HCT116 (cell line): ENCODE data around the gene SLIT1. TPM values are rescaled to one million over a fixed set of nuclear protein-coding genes. Genes with fewer than 3 reads are reported as not detected.

ENCODE experiments used
- ATAC-seq: fragments of 200-7000 bp; cut with Tn5 transposase; 2 replicates; pipeline ENCODE4 v1.9.1; 2020; ENCODE audit warnings: mild to moderate bottlenecking, moderate library complexity
- BruUV-seq: library from RNA; stranded (reverse); fragments of 400-500 nt; replicated peaks from 2 replicates; lab custom pipeline; 2021; lab: Mats Ljungman, UMichigan
- CTCF ChIA-PET: fragments of 300-600 bp; sonication (Branson Sonifier 250); formaldehyde crosslinking; loops from one replicate; lab custom pipeline; 2021; ENCODE audit warnings: antibody characterized with exemption; lab: Charles Lee
- POLR2A ChIA-PET: fragments of 300-600, 350-600 bp; sonication (Branson Sonifier 250); formaldehyde crosslinking; loops from one replicate; lab custom pipeline; 2021; ENCODE audit warnings: antibody characterized with exemption; lab: Charles Lee
- RAD21 ChIA-PET, 2 experiments: fragments of 300-600 bp; sonication (Branson Sonifier 250); formaldehyde crosslinking; loops; one replicate each; lab custom pipeline; 2023; ENCODE audit warnings: low total read pairs in 2 of 2; ENCODE audit not compliant: uncharacterized antibody in 2 of 2, unreplicated experiment in 2 of 2, low non-redundant PET in 1 of 2; lab: Charles Lee
- DNase-seq: peaks from one replicate; pipeline ENCODE4 v3.0.0-alpha.2; 2010; ENCODE audit warnings: low read depth, low spot score
- H2AFZ ChIP-seq: fragments of 200-600 bp; shearing (Covaris generic), sonication (generic); 2 replicates; pipeline ENCODE4 v1.6.1; 2017; ENCODE audit warnings: low read depth, mixed run types, mixed read lengths, antibody characterized with exemption, low read length; ENCODE audit not compliant: poor library complexity, severe bottlenecking
- H3K27ac ChIP-seq: 2 replicates; pipeline ENCODE4 v1.5.1; 2012; ENCODE audit warnings: low read depth, low read length
- H3K27me3 ChIP-seq: fragments of 200-600 bp; sonication (generic); 2 replicates; pipeline ENCODE4 v1.6.1; 2016; ENCODE audit warnings: mixed run types, low read length, mixed read lengths; ENCODE audit not compliant: insufficient read depth
- H3K36me3 ChIP-seq, 2 experiments: fragments of 200-500 bp in 1 of 2; fragments of 200-600 bp in 1 of 2; sonication (Bioruptor generic) in 1 of 2; sonication (generic) in 1 of 2; 2 replicates each; pipeline versions ENCODE4 v1.5.1 to v1.6.1; 2014 to 2016; ENCODE audit warnings: low read length in 2 of 2, inconsistent platforms in 1 of 2, mixed read lengths in 1 of 2, mixed run types in 1 of 2; ENCODE audit not compliant: insufficient read depth in 2 of 2, control insufficient read depth in 1 of 2
- H3K4me1 ChIP-seq, 2 experiments: fragments of 200-600 bp in 1 of 2; sonication (generic) in 1 of 2; 2 replicates each; pipeline versions ENCODE4 v1.5.1 to v1.6.1; 2012 to 2017; ENCODE audit warnings: low read length in 2 of 2, inconsistent platforms in 1 of 2, mild to moderate bottlenecking in 1 of 2, mixed read lengths in 1 of 2, mixed run types in 1 of 2, moderate library complexity in 1 of 2; ENCODE audit not compliant: insufficient read depth in 2 of 2, control insufficient read depth in 1 of 2
- H3K4me2 ChIP-seq: fragments of 200-600 bp; sonication (generic); 2 replicates; pipeline ENCODE4 v1.6.1; 2017; ENCODE audit warnings: mixed run types, low read length, mixed read lengths
- H3K4me3 ChIP-seq, 2 experiments: fragments of 200-600 bp in 1 of 2; sonication (generic) in 1 of 2; replicated peaks in 1 of 2; 2 replicates each; pipeline ENCODE4 v1.5.1; 2011 to 2016; ENCODE audit warnings: low read length in 2 of 2, control low read depth in 1 of 2, low read depth in 1 of 2, mild to moderate bottlenecking in 1 of 2, mixed read lengths in 1 of 2, mixed run types in 1 of 2
- H3K79me2 ChIP-seq: fragments of 200-600 bp; sonication (generic); 2 replicates; pipeline ENCODE4 v1.6.1; 2017; ENCODE audit warnings: mild to moderate bottlenecking, mixed run types, low read length, moderate library complexity, mixed read lengths; ENCODE audit not compliant: insufficient read depth
- H3K9ac ChIP-seq: fragments of 200-600 bp; sonication (generic); 2 replicates; pipeline ENCODE4 v1.6.1; 2016; ENCODE audit warnings: low read length, mixed read lengths
- H3K9me2 ChIP-seq: fragments of 200-600 bp; sonication (generic), shearing (Covaris generic); 2 replicates; pipeline ENCODE4 v1.6.1; 2017; ENCODE audit warnings: mixed run types, mild to moderate bottlenecking, moderate library complexity; ENCODE audit not compliant: insufficient read depth
- H3K9me3 ChIP-seq, 2 experiments: fragments of 200-500 bp in 1 of 2; fragments of 200-600 bp in 1 of 2; sonication (Bioruptor generic) in 1 of 2; sonication (generic) in 1 of 2; 2 replicates each; pipeline ENCODE4 v1.6.1; 2014 to 2017; ENCODE audit warnings: low read length in 2 of 2, mixed read lengths in 2 of 2, inconsistent platforms in 1 of 2, low read depth in 1 of 2, mild to moderate bottlenecking in 1 of 2, mixed run types in 1 of 2, moderate library complexity in 1 of 2; ENCODE audit not compliant: control insufficient read depth in 1 of 2, insufficient read depth in 1 of 2
- H4K20me1 ChIP-seq: fragments of 200-600 bp; sonication (generic), shearing (Covaris generic); 2 replicates; pipeline ENCODE4 v1.6.1; 2017; ENCODE audit warnings: mixed run types, mild to moderate bottlenecking, moderate library complexity; ENCODE audit not compliant: insufficient read depth
- CBX3 ChIP-seq: IDR thresholded peaks from 2 replicates; pipeline ENCODE4 v1.6.1; 2012; ENCODE audit warnings: low read depth
- EGR1 ChIP-seq: IDR thresholded peaks from 2 replicates; pipeline ENCODE4 v1.6.1; 2012; ENCODE audit warnings: low read depth
- ELF1 ChIP-seq: IDR thresholded peaks from 2 replicates; pipeline ENCODE4 v1.6.1; 2012; ENCODE audit warnings: low read depth, borderline replicate concordance
- EZH2 ChIP-seq: fragments of 200-600 bp; sonication (generic); IDR thresholded peaks from 2 replicates; pipeline ENCODE4 v1.6.1; 2017; ENCODE audit warnings: antibody characterized with exemption, mixed run types
- FOSL1 ChIP-seq: IDR thresholded peaks from 2 replicates; pipeline ENCODE4 v1.6.1; 2012; ENCODE audit warnings: low read depth
- JUND ChIP-seq: IDR thresholded peaks from 2 replicates; pipeline ENCODE4 v1.6.1; 2012
- POLR2A ChIP-seq: IDR thresholded peaks from 2 replicates; pipeline ENCODE4 v1.7.0; 2011; ENCODE audit warnings: borderline replicate concordance; ENCODE audit not compliant: insufficient read depth, insufficient read length; ENCODE audit errors: extremely low read depth
- POLR2AphosphoS5 ChIP-seq: IDR thresholded peaks from 2 replicates; pipeline ENCODE4 v1.6.1; 2011; ENCODE audit warnings: mild to moderate bottlenecking, low read depth, low read length, moderate library complexity
- RAD21 ChIP-seq: IDR thresholded peaks from 2 replicates; pipeline ENCODE4 v1.6.1; 2012; ENCODE audit warnings: low read depth, mild to moderate bottlenecking
- SIN3A ChIP-seq: IDR thresholded peaks from 2 replicates; pipeline ENCODE4 v1.6.1; 2012; ENCODE audit warnings: low read depth
- SP1 ChIP-seq: IDR thresholded peaks from 2 replicates; pipeline ENCODE4 v1.6.1; 2012; ENCODE audit warnings: low read depth
- SRF ChIP-seq: IDR thresholded peaks from 2 replicates; pipeline ENCODE4 v1.6.1; 2012; ENCODE audit warnings: low read depth
- TCF7L2 ChIP-seq: IDR thresholded peaks from 2 replicates; pipeline ENCODE4 v1.7.0; 2011; ENCODE audit warnings: borderline replicate concordance, inconsistent platforms; ENCODE audit not compliant: insufficient read depth, insufficient read length; ENCODE audit errors: extremely low read depth
- YY1 ChIP-seq: IDR thresholded peaks from 2 replicates; pipeline ENCODE4 v1.6.1; 2011; ENCODE audit warnings: low read length, low read depth, moderate library complexity, mild to moderate bottlenecking; ENCODE audit not compliant: insufficient replicate concordance; ENCODE audit errors: extremely low read depth
- ZNF274 ChIP-seq: fragments of 200-500 bp; sonication (Bioruptor generic); IDR thresholded peaks from 2 replicates; pipeline ENCODE4 v1.6.1; 2014; ENCODE audit warnings: mild to moderate bottlenecking, low read depth, low read length, inconsistent platforms
- intact Hi-C: fragments of 100-400 bp; cut with micrococcal nuclease; formaldehyde crosslinking; loops from 2 replicates; pipeline ENCODE4 v1.10.0; 2022
- total RNA-seq: library from RNA; stranded (reverse); gene quantifications from one replicate; pipeline ENCODE4 v1.2.1, GENCODE V29; 2021; ENCODE audit not compliant: unreplicated experiment
- TF ChIP-seq, protein P1 (sequence below): IDR thresholded peaks from 2 replicates; pipeline ENCODE4 v1.6.1; 2012
- TF ChIP-seq, protein P2 (sequence below): IDR thresholded peaks from 2 replicates; pipeline ENCODE4 v1.6.1; 2012; ENCODE audit warnings: low read depth
- TF ChIP-seq, protein P3 (sequence below): IDR thresholded peaks from 2 replicates; pipeline ENCODE4 v1.6.1; 2012

The SLIT1 gene
- total RNA-seq, 1 experiment from 2014 or later, result 0.42 TPM

DNA sequence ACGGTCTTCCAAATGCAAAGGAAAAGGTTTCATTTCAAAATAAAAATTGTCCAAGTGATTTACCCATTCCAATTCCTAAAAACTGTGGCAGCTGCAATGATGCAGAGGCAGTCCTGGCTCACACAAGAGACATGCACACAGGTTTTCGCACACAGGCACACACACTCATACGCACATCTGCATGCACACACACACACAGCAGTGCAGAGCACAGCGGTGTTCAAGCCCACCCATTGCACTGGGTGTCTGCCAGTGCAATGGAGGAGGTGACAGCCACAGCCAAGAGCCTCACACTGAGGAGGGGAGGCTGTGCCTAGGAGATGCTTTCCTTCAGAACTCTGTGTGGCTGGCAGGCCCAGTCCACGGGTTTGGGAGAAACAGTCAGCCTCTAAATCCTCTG lies 123.7 kb downstream of the SLIT1 start:
- Histone ChIP-seq H3K9ac (no peak overlapping the region), H3K36me3 (no peaks in the 10 kb centered on the region), H4K20me1 (no peaks in the 10 kb centered on the region), H3K9me3 (no peaks in the 10 kb centered on the region), H3K4me1 (peaks cover 0 to 8% of the 10 kb centered on the region in 2 experiments; a peak in 2 of 4 replicates), H2AFZ (no peak overlapping the region), H3K27me3 (no peaks in the 10 kb centered on the region), H3K27ac (no peak overlapping the region), H3K4me2 (no peak overlapping the region), H3K9me2 (no peaks in the 10 kb centered on the region), H3K4me3 (no peak overlapping the region), H3K79me2 (no peaks in the 10 kb centered on the region)
- no TSS peak for BruUV-seq
- no peak for DNase-seq
- TF ChIP-seq YY1, result no peak
- no peak for TF ChIP-seq EZH2
- no peak for TF ChIP-seq CBX3
- TF ChIP-seq SP1, result no peak
- no peak for TF ChIP-seq JUND
- TF ChIP-seq FOSL1, result no peak
- TF ChIP-seq SRF, result no peak
- no peak for TF ChIP-seq EGR1
- TF ChIP-seq ELF1, result no peak
- no peak for TF ChIP-seq POLR2A
- no peak for TF ChIP-seq RAD21
- no peak for TF ChIP-seq POLR2AphosphoS5
- no peak for TF ChIP-seq TCF7L2
- TF ChIP-seq, protein P1, sequence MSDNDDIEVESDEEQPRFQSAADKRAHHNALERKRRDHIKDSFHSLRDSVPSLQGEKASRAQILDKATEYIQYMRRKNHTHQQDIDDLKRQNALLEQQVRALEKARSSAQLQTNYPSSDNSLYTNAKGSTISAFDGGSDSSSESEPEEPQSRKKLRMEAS, result no peak
- intact Hi-C loops, result no loop called here
- RAD21 ChIA-PET, result no interaction called here
- ATAC-seq, result no peak
- CTCF ChIA-PET, result no interaction called here
- POLR2A ChIA-PET, result no interaction called here

DNA sequence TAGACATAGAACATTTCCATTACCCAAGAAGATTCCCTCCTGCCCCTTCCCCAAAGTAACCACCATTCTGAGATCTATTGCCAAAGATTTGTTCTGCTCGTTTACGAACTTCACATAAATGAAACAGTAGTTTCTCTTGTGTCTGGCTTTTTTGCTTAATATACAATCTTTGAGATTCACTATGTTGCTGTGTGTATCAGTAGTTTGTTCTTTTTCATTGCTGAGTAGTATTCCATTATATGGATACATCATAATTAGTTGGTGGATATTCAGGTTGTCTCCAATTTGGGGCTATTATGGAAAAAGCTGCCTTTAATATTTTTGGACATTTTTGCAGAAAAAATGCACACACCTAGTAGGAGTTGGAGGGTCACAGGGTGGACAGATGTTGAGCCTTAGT lies 124.3 kb downstream of the SLIT1 start:
- Histone ChIP-seq H2AFZ (no peak overlapping the region), H3K4me2 (no peak overlapping the region), H3K4me3 (no peak overlapping the region), H3K79me2 (no peaks in the 10 kb centered on the region), H3K4me1 (peaks cover 0 to 8% of the 10 kb centered on the region in 2 experiments; a peak in 2 of 4 replicates), H4K20me1 (no peaks in the 10 kb centered on the region), H3K36me3 (no peaks in the 10 kb centered on the region), H3K9ac (no peak overlapping the region), H3K27me3 (no peaks in the 10 kb centered on the region), H3K27ac (no peak overlapping the region), H3K9me2 (no peaks in the 10 kb centered on the region), H3K9me3 (no peaks in the 10 kb centered on the region)
- no TSS peak for BruUV-seq
- DNase-seq (no peak), ATAC-seq (no peak)
- ChIA-PET CTCF (interaction anchor here (1.0 kb wide), 1 partner anchor 12 kb away, joined by 5 read pairs; no protein-coding TSS in a partner anchor), RAD21 (no interaction called here), POLR2A (no interaction called here)
- intact Hi-C loops, result no loop called here
- TF ChIP-seq SIN3A (no peak), ZNF274 (no peak), YY1 (no peak)
- TF ChIP-seq, protein P2, sequence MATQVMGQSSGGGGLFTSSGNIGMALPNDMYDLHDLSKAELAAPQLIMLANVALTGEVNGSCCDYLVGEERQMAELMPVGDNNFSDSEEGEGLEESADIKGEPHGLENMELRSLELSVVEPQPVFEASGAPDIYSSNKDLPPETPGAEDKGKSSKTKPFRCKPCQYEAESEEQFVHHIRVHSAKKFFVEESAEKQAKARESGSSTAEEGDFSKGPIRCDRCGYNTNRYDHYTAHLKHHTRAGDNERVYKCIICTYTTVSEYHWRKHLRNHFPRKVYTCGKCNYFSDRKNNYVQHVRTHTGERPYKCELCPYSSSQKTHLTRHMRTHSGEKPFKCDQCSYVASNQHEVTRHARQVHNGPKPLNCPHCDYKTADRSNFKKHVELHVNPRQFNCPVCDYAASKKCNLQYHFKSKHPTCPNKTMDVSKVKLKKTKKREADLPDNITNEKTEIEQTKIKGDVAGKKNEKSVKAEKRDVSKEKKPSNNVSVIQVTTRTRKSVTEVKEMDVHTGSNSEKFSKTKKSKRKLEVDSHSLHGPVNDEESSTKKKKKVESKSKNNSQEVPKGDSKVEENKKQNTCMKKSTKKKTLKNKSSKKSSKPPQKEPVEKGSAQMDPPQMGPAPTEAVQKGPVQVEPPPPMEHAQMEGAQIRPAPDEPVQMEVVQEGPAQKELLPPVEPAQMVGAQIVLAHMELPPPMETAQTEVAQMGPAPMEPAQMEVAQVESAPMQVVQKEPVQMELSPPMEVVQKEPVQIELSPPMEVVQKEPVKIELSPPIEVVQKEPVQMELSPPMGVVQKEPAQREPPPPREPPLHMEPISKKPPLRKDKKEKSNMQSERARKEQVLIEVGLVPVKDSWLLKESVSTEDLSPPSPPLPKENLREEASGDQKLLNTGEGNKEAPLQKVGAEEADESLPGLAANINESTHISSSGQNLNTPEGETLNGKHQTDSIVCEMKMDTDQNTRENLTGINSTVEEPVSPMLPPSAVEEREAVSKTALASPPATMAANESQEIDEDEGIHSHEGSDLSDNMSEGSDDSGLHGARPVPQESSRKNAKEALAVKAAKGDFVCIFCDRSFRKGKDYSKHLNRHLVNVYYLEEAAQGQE, result no peak
- TF ChIP-seq, protein P3, sequence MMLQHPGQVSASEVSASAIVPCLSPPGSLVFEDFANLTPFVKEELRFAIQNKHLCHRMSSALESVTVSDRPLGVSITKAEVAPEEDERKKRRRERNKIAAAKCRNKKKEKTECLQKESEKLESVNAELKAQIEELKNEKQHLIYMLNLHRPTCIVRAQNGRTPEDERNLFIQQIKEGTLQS, result no peak
